ENCODE data around the gene RBM28.

The RBM28 gene

DNA sequence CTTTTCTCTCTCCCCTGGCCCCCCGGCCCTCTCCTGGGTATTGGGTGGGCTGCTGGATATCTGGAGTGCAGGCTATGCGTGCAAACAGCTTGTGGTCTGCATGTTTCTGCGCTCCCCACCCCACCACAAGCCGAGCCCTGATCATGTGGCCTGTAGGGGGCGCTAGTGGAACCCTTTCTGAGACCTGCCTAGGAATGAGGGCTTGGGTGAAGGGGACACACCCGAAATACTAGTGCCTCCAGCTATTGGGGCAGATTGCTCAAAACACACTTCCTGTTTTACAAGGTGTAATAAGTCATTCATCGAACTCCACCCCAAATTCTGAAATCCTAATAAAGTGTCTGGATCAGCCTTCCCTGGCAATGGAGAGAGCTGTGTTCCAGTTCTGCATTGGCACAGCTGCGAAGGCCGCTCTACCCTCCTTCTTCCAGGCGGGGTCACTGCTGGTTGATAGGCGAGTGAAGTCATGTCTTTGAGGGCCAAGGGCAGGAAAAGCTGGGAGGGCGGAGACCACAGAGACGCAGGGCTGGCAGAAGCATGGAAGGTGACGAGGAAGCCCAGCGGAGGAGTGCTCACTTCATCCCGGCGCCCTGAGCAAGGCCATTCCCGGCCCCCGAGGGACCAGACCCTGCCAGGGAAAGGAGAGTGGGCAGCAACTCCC is 37.6 kb upstream of the RBM28 start:
- no peak overlapping the region for H3K4me3 ChIP-seq (ENCODE audit: low read depth, low read length)
- DNase-seq (ENCODE audit: low read depth) = peak; percentile 36
- TF ChIP-seq, protein P1, sequence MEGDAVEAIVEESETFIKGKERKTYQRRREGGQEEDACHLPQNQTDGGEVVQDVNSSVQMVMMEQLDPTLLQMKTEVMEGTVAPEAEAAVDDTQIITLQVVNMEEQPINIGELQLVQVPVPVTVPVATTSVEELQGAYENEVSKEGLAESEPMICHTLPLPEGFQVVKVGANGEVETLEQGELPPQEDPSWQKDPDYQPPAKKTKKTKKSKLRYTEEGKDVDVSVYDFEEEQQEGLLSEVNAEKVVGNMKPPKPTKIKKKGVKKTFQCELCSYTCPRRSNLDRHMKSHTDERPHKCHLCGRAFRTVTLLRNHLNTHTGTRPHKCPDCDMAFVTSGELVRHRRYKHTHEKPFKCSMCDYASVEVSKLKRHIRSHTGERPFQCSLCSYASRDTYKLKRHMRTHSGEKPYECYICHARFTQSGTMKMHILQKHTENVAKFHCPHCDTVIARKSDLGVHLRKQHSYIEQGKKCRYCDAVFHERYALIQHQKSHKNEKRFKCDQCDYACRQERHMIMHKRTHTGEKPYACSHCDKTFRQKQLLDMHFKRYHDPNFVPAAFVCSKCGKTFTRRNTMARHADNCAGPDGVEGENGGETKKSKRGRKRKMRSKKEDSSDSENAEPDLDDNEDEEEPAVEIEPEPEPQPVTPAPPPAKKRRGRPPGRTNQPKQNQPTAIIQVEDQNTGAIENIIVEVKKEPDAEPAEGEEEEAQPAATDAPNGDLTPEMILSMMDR (IDR thresholded peaks at IDR 0.05; ENCODE audit: insufficient read depth, low read depth, low read length, missing control alignments) = peak; percentile 64

DNA sequence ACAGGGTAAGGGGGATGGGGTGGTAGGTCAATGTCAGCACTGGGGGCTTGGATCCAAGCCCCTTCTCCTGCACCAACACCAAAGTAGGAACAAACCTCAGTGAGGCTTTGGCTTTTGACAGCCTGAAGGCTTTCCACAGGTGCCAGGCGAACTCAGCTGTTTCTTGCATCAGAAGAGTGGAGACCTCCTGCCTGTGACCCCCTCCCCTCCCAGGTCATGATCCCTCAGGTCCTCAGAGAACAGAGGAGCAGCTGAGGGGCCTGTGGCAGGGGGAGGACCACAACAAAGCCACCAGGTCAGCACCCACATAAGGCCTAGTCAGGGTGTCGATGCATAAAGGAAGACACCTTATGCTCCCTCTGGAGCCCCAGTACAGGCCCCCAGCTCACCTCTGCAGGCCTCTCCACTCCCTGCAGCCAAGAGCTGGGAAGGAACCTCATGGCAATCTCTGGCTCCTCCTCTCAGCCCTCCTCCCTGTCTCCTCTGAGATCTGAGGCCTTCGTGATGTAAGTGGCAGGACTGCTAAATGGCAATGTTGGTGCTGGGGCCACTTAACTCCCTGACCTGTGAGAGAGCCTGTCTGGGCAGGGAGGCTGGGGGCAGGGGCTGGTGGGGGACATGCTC is 36.9 kb upstream of the RBM28 start:
- TF ChIP-seq, protein P1 (IDR thresholded peaks at IDR 0.05; ENCODE audit: insufficient read depth, low read depth, low read length, missing control alignments) = no peak
- DNase-seq (ENCODE audit: low read depth) = no peak
- H3K4me3 ChIP-seq (ENCODE audit: low read depth, low read length) = no peak overlapping the region

DNA sequence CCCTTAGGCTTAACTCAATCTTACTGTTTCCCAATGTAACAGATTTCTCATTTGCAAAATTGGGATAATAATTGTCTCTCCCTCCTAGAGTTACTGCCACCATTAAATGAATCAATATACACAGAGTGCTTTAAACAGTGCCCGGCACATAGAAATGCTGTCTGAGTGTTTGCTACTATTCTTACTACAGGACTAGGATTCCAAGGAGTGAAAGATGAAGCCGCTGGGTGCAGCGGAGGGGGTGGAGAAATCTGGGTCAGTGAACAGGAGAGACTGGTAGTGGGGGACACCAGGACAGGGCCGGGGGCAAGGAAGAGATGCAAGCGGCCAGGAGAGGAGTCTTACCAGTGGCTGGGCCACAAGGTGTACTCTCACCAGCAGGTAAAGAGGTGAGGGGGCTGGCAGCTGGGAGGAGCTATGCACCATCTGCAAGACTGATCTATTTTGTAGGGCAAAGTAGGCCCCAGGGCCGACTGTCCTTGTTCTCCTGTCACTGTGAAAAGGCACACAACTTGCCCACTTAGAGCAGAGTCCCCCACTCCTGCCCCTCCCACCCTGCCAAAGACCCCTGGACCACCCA is 36.3 kb upstream of the RBM28 start:
- no peak overlapping the region for H3K4me3 ChIP-seq (ENCODE audit: low read depth, low read length)
- TF ChIP-seq, protein P1 (IDR thresholded peaks at IDR 0.05; ENCODE audit: insufficient read depth, low read depth, low read length, missing control alignments) = no peak
- DNase-seq (ENCODE audit: low read depth) = no peak

DNA sequence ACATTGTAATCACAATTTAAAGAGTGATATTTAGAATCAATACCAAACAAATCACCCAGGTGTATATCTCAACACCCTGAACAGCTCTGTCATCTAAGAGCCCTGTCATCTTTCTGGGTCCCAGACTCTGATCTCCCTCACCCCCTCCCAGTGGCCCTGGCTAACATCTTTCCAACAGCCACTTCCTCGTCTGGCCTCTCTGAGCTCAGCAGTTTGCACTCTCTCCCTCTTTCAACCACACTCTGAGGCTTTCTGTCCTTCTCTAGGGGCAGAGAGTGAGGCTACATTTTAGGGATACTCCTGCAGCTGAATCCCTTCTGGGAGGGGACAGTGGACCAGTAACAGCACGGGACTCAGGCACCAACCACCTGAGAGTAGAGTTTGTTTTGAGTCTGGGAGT is 34.9 kb upstream of the RBM28 start:
- H3K4me3 ChIP-seq (ENCODE audit: low read depth, low read length) = no peak overlapping the region
- TF ChIP-seq, protein P1 (IDR thresholded peaks at IDR 0.05; ENCODE audit: insufficient read depth, low read depth, low read length, missing control alignments) = no peak
- DNase-seq (ENCODE audit: low read depth) = no peak

DNA sequence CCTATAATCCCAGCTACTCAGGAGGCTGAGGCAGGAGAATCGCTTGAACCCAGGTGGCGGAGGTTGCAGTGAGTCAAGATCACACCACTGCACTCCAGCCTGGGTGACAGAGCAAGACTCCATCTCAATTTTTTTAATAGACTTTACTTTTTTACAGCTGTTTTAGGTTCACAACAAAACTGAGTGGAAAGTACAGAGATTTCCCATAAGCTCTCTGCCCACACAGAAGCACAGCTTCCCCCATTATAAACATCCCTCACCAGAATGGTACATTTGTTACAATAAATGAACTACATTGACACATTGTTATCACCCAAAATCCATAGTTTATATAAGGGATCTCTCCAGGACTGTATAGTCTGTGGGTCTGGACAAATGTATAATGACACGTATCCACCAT is 32.4 kb upstream of the RBM28 start:
- TF ChIP-seq, protein P1 (IDR thresholded peaks at IDR 0.05; ENCODE audit: insufficient read depth, low read depth, low read length, missing control alignments) = no peak
- no peak overlapping the region for H3K4me3 ChIP-seq (ENCODE audit: low read depth, low read length)
- no peak for DNase-seq (ENCODE audit: low read depth)

DNA sequence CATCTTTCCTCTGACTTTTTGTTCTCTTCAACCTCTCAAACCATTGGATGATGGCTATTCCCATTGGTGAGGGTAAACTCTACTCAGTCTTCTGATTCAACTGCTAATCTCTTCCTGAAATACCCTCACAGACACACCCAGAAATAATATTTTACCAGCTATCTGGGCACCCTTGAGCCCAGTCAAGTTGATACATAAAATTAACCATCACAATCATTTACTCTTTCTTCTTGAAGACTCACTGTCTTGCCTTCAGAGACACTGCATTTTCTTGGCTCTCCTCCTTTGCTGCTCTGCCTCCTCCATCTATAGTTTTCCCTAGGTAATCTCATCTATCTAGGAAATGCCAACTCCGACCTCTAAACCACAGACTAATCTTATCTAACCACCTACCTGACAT is 30.3 kb upstream of the RBM28 start:
- TF ChIP-seq, protein P1 (IDR thresholded peaks at IDR 0.05; ENCODE audit: insufficient read depth, low read depth, low read length, missing control alignments) = no peak
- no peak overlapping the region for H3K4me3 ChIP-seq (ENCODE audit: low read depth, low read length)
- DNase-seq (ENCODE audit: low read depth) = no peak

All from GM12865 (cell line).